Lower leg skin (tissue), 4 donors: ENCODE results near the gene FECH. TPM values are rescaled to one million over a fixed set of nuclear protein-coding genes. Genes with fewer than 3 reads are reported as not detected.

Experiments used
- DNase-seq, 2 donors: peaks; one replicate each; pipeline ENCODE4 v3.0.0-alpha.2; 2019; ENCODE audit warnings: low spot score in 2 of 2
- H3K4me3 ChIP-seq: fragments of 200-600 bp; sonication (generic); 2 replicates; pipeline ENCODE4 v1.5.1; 2017; ENCODE audit warnings: mild to moderate bottlenecking, low read depth; ENCODE audit not compliant: poor library complexity, severe bottlenecking
- CTCF ChIP-seq, 3 donors: fragments of 450-650 bp; IDR thresholded peaks; one replicate each; pipeline ENCODE4 v1.5.1; 2016; ENCODE audit warnings: antibody characterized with exemption in 3 of 3, mild to moderate bottlenecking in 3 of 3, moderate library complexity in 2 of 3
- POLR2A ChIP-seq, 2 donors: fragments of 450-650 bp; IDR thresholded peaks; one replicate each; pipeline ENCODE4 v1.6.1; 2016 to 2017; ENCODE audit warnings: antibody characterized with exemption in 2 of 2, mild to moderate bottlenecking in 1 of 2, moderate library complexity in 1 of 2
- WGBS, 2 donors: methylation state at CpG; one replicate each; pipeline ENCODE4 v1.1.5; 2018; 5-methylcytosine and 5-hydroxymethylcytosine counted together
- intact Hi-C: fragments of 100-400 bp; cut with DNase I; formaldehyde crosslinking; loops from one replicate; pipeline ENCODE4 v1.15.0; 2023; ENCODE audit warnings: low total_unique reads
- total RNA-seq, 4 donors: library from RNA; depleted of rRNA; stranded (reverse); fragments of >200 nt; gene quantifications; one replicate each; pipeline ENCODE4 v1.1.0, GENCODE V29; 2016

The FECH gene
- total RNA-seq, 4 donors from 2014 or later, result 22.8 to 75.4 (median 43.6) TPM

GRCh38 chr18:57538614-57539013, 47.9 kb downstream of the FECH start:
- no peak for DNase-seq
- 87 to 89% methylated on average over 3 of the region's 3 CpGs for WGBS, 2 donors
- TF ChIP-seq CTCF (IDR thresholded peaks at IDR 0.05) (no peak), POLR2A (IDR thresholded peaks at IDR 0.05) (no peak)

GRCh38 chr18:57534511-57534909, 52.0 kb downstream of the FECH start:
- TF ChIP-seq POLR2A (IDR thresholded peaks at IDR 0.05), result no peak
- TF ChIP-seq CTCF (IDR thresholded peaks at IDR 0.05), result no peak
- DNase-seq, result no peak
- intact Hi-C loops, result no loop called here

More at GRCh38 chr18:57538614-57539013, 47.9 kb downstream of the FECH start:
- intact Hi-C loops, result no loop called here
- no peak overlapping the region for H3K4me3 ChIP-seq

GRCh38 chr18:57533868-57534510, 52.5 kb downstream of the FECH start:
- WGBS, 2 donors, result 41 to 54% methylated on average over 4 of the region's 4 CpGs
- intact Hi-C loops, result no loop called here
- no peak overlapping the region for H3K4me3 ChIP-seq
- TF ChIP-seq CTCF (IDR thresholded peaks at IDR 0.05) (no peak), POLR2A (IDR thresholded peaks at IDR 0.05) (no peak)
- DNase-seq, result no peak

More at GRCh38 chr18:57534511-57534909, 52.0 kb downstream of the FECH start:
- no peak overlapping the region for H3K4me3 ChIP-seq

- no peak for TF ChIP-seq POLR2A (IDR thresholded peaks at IDR 0.05)
- no peak for TF ChIP-seq CTCF (IDR thresholded peaks at IDR 0.05)
- WGBS, 2 donors, result 40 to 52% methylated on average over 16 of the region's 16 CpGs
- DNase-seq, result no peak
- intact Hi-C loops, result no loop called here
- no peak overlapping the region for H3K4me3 ChIP-seq
Measured at GRCh38 chr18:57533006-57533867, 53.3 kb downstream of the FECH start.

GRCh38 chr18:57529151-57529550, 57.4 kb downstream of the FECH start:
- intact Hi-C loops, result no loop called here
- TF ChIP-seq POLR2A (IDR thresholded peaks at IDR 0.05) (no peak), CTCF (IDR thresholded peaks at IDR 0.05) (no peak)
- 77 to 82% methylated on average over 7 of the region's 7 CpGs for WGBS, 2 donors
- DNase-seq, result no peak
- no peak overlapping the region for H3K4me3 ChIP-seq
